ENCODE measurements around the gene SEMA3E. TPM values are rescaled to one million over a fixed set of nuclear protein-coding genes. Genes with fewer than 3 reads are reported as not detected.

SEMA3E gene
- total RNA-seq, 1 donor from 2014 or later = 0.96 TPM

- Mint-ChIP-seq H3K4me1 (ENCODE audit: low read depth, unreplicated experiment) (peaks cover 14% of the 10 kb centered on the region), H3K4me3 (ENCODE audit: unreplicated experiment) (no peak overlapping the region), H3K9me3 (ENCODE audit: unreplicated experiment) (no peaks in the 10 kb centered on the region), H3K27ac (ENCODE audit: unreplicated experiment) (no peak overlapping the region), H3K36me3 (ENCODE audit: unreplicated experiment) (no peaks in the 10 kb centered on the region), H3K27me3 (ENCODE audit: unreplicated experiment) (no peaks in the 10 kb centered on the region)
- TF ChIP-seq, protein P1, sequence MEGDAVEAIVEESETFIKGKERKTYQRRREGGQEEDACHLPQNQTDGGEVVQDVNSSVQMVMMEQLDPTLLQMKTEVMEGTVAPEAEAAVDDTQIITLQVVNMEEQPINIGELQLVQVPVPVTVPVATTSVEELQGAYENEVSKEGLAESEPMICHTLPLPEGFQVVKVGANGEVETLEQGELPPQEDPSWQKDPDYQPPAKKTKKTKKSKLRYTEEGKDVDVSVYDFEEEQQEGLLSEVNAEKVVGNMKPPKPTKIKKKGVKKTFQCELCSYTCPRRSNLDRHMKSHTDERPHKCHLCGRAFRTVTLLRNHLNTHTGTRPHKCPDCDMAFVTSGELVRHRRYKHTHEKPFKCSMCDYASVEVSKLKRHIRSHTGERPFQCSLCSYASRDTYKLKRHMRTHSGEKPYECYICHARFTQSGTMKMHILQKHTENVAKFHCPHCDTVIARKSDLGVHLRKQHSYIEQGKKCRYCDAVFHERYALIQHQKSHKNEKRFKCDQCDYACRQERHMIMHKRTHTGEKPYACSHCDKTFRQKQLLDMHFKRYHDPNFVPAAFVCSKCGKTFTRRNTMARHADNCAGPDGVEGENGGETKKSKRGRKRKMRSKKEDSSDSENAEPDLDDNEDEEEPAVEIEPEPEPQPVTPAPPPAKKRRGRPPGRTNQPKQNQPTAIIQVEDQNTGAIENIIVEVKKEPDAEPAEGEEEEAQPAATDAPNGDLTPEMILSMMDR (IDR thresholded peaks at IDR 0.05; ENCODE audit: partially characterized antibody, unreplicated experiment) = no peak
- no peak for DNase-seq
These were observed 116.7 kb downstream of the SEMA3E start for GRCh38 chr7:83532219-83532618.

DNA sequence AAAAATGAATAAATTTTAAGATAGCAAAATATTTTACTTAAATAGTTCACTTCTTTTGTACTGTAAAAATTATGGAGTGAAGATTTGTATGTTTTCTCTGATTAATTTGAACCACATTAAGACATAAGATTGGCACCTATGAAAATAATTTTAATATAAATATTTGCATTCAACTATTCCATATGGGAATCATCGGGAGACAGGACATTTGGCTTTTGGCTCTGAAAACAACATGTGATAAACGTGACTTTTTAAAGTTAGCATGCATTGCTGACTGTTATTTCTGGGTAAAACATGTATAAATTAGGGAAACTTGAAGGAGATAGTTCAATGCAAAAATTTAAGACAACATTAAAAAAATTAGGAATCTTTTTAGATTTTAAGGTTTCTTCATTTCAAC, 117.2 kb downstream of the SEMA3E start:
- TF ChIP-seq, protein P1 (IDR thresholded peaks at IDR 0.05; ENCODE audit: partially characterized antibody, unreplicated experiment) = no peak
- no peaks in the 10 kb centered on the region for H3K27me3 Mint-ChIP-seq (ENCODE audit: unreplicated experiment)
- peaks cover 14% of the 10 kb centered on the region for H3K4me1 Mint-ChIP-seq (ENCODE audit: low read depth, unreplicated experiment)
- no peak for DNase-seq
- no peaks in the 10 kb centered on the region for H3K36me3 Mint-ChIP-seq (ENCODE audit: unreplicated experiment)
- no peaks in the 10 kb centered on the region for H3K9me3 Mint-ChIP-seq (ENCODE audit: unreplicated experiment)
- no peak overlapping the region for H3K4me3 Mint-ChIP-seq (ENCODE audit: unreplicated experiment)
- H3K27ac Mint-ChIP-seq (ENCODE audit: unreplicated experiment) = no peak overlapping the region

GRCh38 chr7:83528925-83529423, 120.0 kb downstream of the SEMA3E start:
- Mint-ChIP-seq H3K36me3 (ENCODE audit: unreplicated experiment) (no peaks in the 10 kb centered on the region), H3K4me1 (ENCODE audit: low read depth, unreplicated experiment) (peaks cover 8% of the 10 kb centered on the region), H3K4me3 (ENCODE audit: unreplicated experiment) (no peak overlapping the region), H3K27me3 (ENCODE audit: unreplicated experiment) (no peaks in the 10 kb centered on the region), H3K27ac (ENCODE audit: unreplicated experiment) (no peak overlapping the region), H3K9me3 (ENCODE audit: unreplicated experiment) (no peaks in the 10 kb centered on the region)
- TF ChIP-seq, protein P1 (IDR thresholded peaks at IDR 0.05; ENCODE audit: partially characterized antibody, unreplicated experiment) = no peak
- DNase-seq = no peak

DNA sequence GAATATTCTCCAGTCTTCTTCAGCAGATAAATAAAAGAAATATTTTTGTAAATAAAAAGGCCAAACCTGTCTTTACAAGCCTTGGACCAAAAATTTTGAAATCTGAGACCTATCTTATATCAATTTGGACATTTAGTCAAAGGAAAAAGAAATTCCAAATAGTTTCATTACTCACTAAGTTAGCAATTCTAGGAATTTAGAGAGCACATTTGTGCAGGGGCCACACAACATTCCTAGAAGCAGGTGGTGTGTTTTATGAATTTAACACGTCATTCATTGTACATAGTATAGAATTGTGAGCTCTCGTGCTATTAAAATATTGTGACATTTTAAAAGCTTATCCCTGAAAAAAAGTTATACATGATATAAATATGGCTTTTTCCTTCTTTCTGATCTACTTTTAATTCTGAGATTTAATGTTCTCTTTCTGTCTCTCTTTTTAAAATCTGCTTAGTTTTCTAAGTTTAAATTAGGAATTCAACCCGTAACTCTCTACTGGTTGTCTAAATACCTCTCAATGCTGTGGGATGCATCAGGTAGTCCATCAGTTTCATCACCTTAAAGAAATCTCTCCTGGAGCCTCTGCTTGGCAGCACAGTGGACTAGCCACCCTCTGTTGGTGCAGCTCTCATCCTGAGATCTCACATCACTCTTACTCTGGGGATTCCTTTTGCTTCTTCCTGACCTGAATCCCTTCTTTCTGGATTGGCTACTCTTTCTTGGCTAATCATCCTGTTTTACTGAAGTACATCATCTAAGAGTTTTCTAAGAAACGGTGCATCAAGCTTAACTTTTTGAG, 124.5 kb downstream of the SEMA3E start:
- no peaks in the 10 kb centered on the region for H3K9me3 Mint-ChIP-seq (ENCODE audit: unreplicated experiment)
- no peaks in the 10 kb centered on the region for H3K27me3 Mint-ChIP-seq (ENCODE audit: unreplicated experiment)
- no peak overlapping the region for H3K4me3 Mint-ChIP-seq (ENCODE audit: unreplicated experiment)
- TF ChIP-seq, protein P1 (IDR thresholded peaks at IDR 0.05; ENCODE audit: partially characterized antibody, unreplicated experiment) = no peak
- no peak overlapping the region for H3K27ac Mint-ChIP-seq (ENCODE audit: unreplicated experiment)
- H3K36me3 Mint-ChIP-seq (ENCODE audit: unreplicated experiment) = no peaks in the 10 kb centered on the region
- DNase-seq = no peak
- H3K4me1 Mint-ChIP-seq (ENCODE audit: low read depth, unreplicated experiment) = peaks cover 8% of the 10 kb centered on the region

DNA sequence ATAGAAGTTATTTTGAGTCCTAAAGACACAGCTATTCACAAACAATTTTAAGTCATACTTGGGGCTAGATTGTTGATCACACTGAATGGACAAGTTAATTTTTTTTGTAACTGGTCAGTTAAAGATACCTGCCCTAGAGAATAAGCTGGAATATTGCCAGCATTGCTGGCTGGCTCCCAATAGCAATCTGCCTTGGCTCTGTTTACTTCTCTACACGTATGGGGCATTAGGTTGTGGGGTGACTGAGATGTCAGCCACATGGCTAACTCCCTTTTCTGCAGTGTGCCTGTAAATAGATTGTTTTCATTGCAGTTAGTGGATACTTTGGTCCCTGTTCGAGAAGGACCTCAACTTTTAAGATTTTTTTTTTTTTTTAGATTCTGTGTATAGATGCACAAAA, 128.2 kb downstream of the SEMA3E start:
- Mint-ChIP-seq H3K9me3 (ENCODE audit: unreplicated experiment) (no peaks in the 10 kb centered on the region), H3K27ac (ENCODE audit: unreplicated experiment) (no peak overlapping the region), H3K4me3 (ENCODE audit: unreplicated experiment) (no peak overlapping the region), H3K4me1 (ENCODE audit: low read depth, unreplicated experiment) (peaks cover 8% of the 10 kb centered on the region), H3K36me3 (ENCODE audit: unreplicated experiment) (no peaks in the 10 kb centered on the region), H3K27me3 (ENCODE audit: unreplicated experiment) (no peaks in the 10 kb centered on the region)
- TF ChIP-seq, protein P1 (IDR thresholded peaks at IDR 0.05; ENCODE audit: partially characterized antibody, unreplicated experiment) = no peak
- no peak for DNase-seq

Data from glutamatergic neuron (in vitro differentiated cells).